B cell (primary cell): Measurements from ENCODE around the gene BDH2. TPM values are rescaled to one million over a fixed set of nuclear protein-coding genes. Genes with fewer than 3 reads are reported as not detected.

Source experiments
- ATAC-seq: fragments of 200-7000 bp; cut with Tn5 transposase; one replicate; pipeline ENCODE4 v1.10.0; 2021; ENCODE audit warnings: low read depth, mild to moderate bottlenecking, moderate number of reproducible peaks, moderate library complexity
- CTCF ChIA-PET: fragments of 350-600 bp; sonication (Branson Sonifier 250); formaldehyde crosslinking; loops from one replicate; lab custom pipeline; 2021; ENCODE audit warnings: antibody characterized with exemption, inconsistent platforms; lab: Charles Lee
- POLR2A ChIA-PET: fragments of 350-600 bp; sonication (Branson Sonifier 250); formaldehyde crosslinking; loops from one replicate; lab custom pipeline; 2021; ENCODE audit warnings: antibody characterized with exemption; lab: Charles Lee
- DNase-seq: peaks from one replicate; pipeline ENCODE4 v3.0.0; 2013
- H2AFZ ChIP-seq: 2 replicates; pipeline ENCODE4 v1.6.1; 2012; ENCODE audit warnings: mild to moderate bottlenecking, low read depth, low read length; ENCODE audit not compliant: insufficient read depth, poor library complexity, severe bottlenecking
- H3K27ac ChIP-seq, 2 donors: 1 replicate in 1 of 2; 2 replicates in 1 of 2; pipeline ENCODE4 v1.5.1; 2012 to 2013; ENCODE audit warnings: low read length in 2 of 2, mild to moderate bottlenecking in 2 of 2, moderate library complexity in 1 of 2
- H3K27me3 ChIP-seq, 4 experiments: fragments of 200-600 bp in 1 of 4; sonication (generic) in 1 of 4; replicated peaks in 1 of 4; 1 replicate in 2 of 4; 2 replicates in 2 of 4; pipeline versions ENCODE4 v1.6.1 to v1.7.0; 2013 to 2016; ENCODE audit warnings: low read length in 3 of 4, mild to moderate bottlenecking in 2 of 4, mixed read lengths in 1 of 4, moderate library complexity in 1 of 4; ENCODE audit not compliant: insufficient read depth in 4 of 4, control insufficient read depth in 3 of 4; ENCODE audit errors: control extremely low read depth in 1 of 4
- H3K36me3 ChIP-seq, 2 experiments: replicated peaks in 1 of 2; 1 replicate in 1 of 2; 2 replicates in 1 of 2; pipeline versions ENCODE4 v1.6.1 to v1.7.1; 2013; ENCODE audit warnings: low read length in 1 of 2; ENCODE audit not compliant: insufficient read depth in 2 of 2, control insufficient read depth in 1 of 2; ENCODE audit errors: control extremely low read depth in 1 of 2, extremely low read depth in 1 of 2
- H3K4me1 ChIP-seq, 2 donors: fragments of 200-600 bp in 1 of 2; sonication (generic) in 1 of 2; 1 replicate in 1 of 2; 2 replicates in 1 of 2; pipeline versions ENCODE4 v1.5.1 to v1.6.1; 2013 to 2017; ENCODE audit warnings: low read length in 2 of 2; ENCODE audit not compliant: control insufficient read depth in 2 of 2, insufficient read depth in 2 of 2
- H3K4me2 ChIP-seq: replicated peaks from 2 replicates; pipeline ENCODE3; 2012; ENCODE audit warnings: mild to moderate bottlenecking, low read depth, low read length; ENCODE audit not compliant: poor library complexity, severe bottlenecking
- H3K4me3 ChIP-seq, 5 experiments: fragments of 200-600 bp in 1 of 5; sonication (generic) in 1 of 5; 1 replicate in 3 of 5; 2 replicates in 2 of 5; pipeline versions ENCODE4 v1.5.1 to v1.7.0; 2011 to 2016; ENCODE audit warnings: low read length in 4 of 5, mild to moderate bottlenecking in 4 of 5, low read depth in 2 of 5, control low read depth in 1 of 5, moderate library complexity in 1 of 5; ENCODE audit not compliant: insufficient read depth in 1 of 5; ENCODE audit errors: control extremely low read depth in 1 of 5, extremely low read depth in 1 of 5
- H3K79me2 ChIP-seq: fragments of 200-600 bp; sonication (generic); one replicate; pipeline ENCODE4 v1.6.0; 2016; ENCODE audit warnings: low read length; ENCODE audit not compliant: control insufficient read depth, insufficient read depth
- H3K9ac ChIP-seq: fragments of 200-600 bp; sonication (generic); 2 replicates; pipeline ENCODE4 v1.6.1; 2017; ENCODE audit warnings: mild to moderate bottlenecking, low read length, moderate library complexity
- H3K9me3 ChIP-seq, 3 donors: one replicate each; pipeline versions ENCODE4 v1.6.1 to v1.7.1; 2013; ENCODE audit warnings: low read length in 2 of 3; ENCODE audit not compliant: control insufficient read depth in 2 of 3, insufficient read depth in 1 of 3; ENCODE audit errors: control extremely low read depth in 1 of 3
- H4K20me1 ChIP-seq: 2 replicates; pipeline ENCODE4 v1.6.0; 2012; ENCODE audit warnings: mild to moderate bottlenecking, low read length; ENCODE audit not compliant: insufficient read depth, control insufficient read depth, poor library complexity, severe bottlenecking
- H3K27ac Mint-ChIP-seq: one replicate; pipeline ENCODE4 v1.8.0; 2021; ENCODE audit warnings: mixed read lengths
- H3K27me3 Mint-ChIP-seq: one replicate; pipeline ENCODE4 v1.8.0; 2021; ENCODE audit warnings: mixed read lengths
- H3K4me1 Mint-ChIP-seq: one replicate; pipeline ENCODE4 v1.8.0; 2021; ENCODE audit warnings: mixed read lengths
- H3K4me3 Mint-ChIP-seq: one replicate; pipeline ENCODE4 v1.8.0; 2021; ENCODE audit warnings: mixed read lengths
- H3K9me3 Mint-ChIP-seq: one replicate; pipeline ENCODE4 v1.8.0; 2022; ENCODE audit warnings: mixed read lengths; ENCODE audit not compliant: insufficient read depth
- CTCF ChIP-seq: fragments of 200-600 bp; IDR thresholded peaks from one replicate; pipeline ENCODE4 v1.8.0; 2022; ENCODE audit warnings: antibody characterized with exemption, mild to moderate bottlenecking
- EZH2 ChIP-seq: IDR thresholded peaks from 2 replicates; pipeline ENCODE4 v1.6.1; 2012; ENCODE audit warnings: borderline replicate concordance, low read depth, mild to moderate bottlenecking, moderate library complexity, low read length; ENCODE audit not compliant: insufficient read depth, poor library complexity, severe bottlenecking
- WGBS: methylation state at CpG from one replicate; pipeline ENCODE4 v1.1.5; 2013; ENCODE audit warnings: missing lambda C conversion rate; ENCODE audit not compliant: insufficient coverage; 5-methylcytosine and 5-hydroxymethylcytosine counted together
- intact Hi-C: fragments of 100-400 bp; cut with micrococcal nuclease; formaldehyde crosslinking; loops from one replicate; pipeline ENCODE4 v1.10.0; 2022
- polyA plus RNA-seq: library from polyadenylated mRNA; depleted of rRNA; stranded (reverse); fragments of >200 nt; gene quantifications from 2 replicates; pipeline ENCODE4 v1.2.3, GENCODE V29; 2012
- total RNA-seq, 2 donors: library from RNA; stranded (reverse); fragments of 120-200 nt in 1 of 2; gene quantifications; 1 replicate in 1 of 2; 2 replicates in 1 of 2; pipeline versions ENCODE4 v1.2.3 to v1.2.4, GENCODE V29; 2013 to 2022

The BDH2 gene
- total and polyA plus RNA-seq, 2 donors (not counting 1 experiment from before 2014, with no cell fraction given), result 8.8 to 9.1 TPM

GRCh38 chr4:103052779-103053178, 46.9 kb downstream of the BDH2 start:
- intact Hi-C loops, result no loop called here
- Histone ChIP-seq H3K27ac (no peak overlapping the region), H3K36me3 (no peaks in the 10 kb centered on the region), H3K9me3 (peaks cover 0 to 7% (median 1%) of the 10 kb centered on the region in 3 donors), H3K79me2 (no peaks in the 10 kb centered on the region), H4K20me1 (no peaks in the 10 kb centered on the region), H2AFZ (no peak overlapping the region), H3K4me3 (no peak overlapping the region), H3K27me3 (no peaks in the 10 kb centered on the region), H3K9ac (no peak overlapping the region), H3K4me2 (no peak overlapping the region), H3K4me1 (no peaks in the 10 kb centered on the region)
- Mint-ChIP-seq H3K4me3 (no peak overlapping the region), H3K9me3 (no peaks in the 10 kb centered on the region), H3K27me3 (no peaks in the 10 kb centered on the region), H3K27ac (no peak overlapping the region), H3K4me1 (no peaks in the 10 kb centered on the region)
- TF ChIP-seq CTCF (no peak), EZH2 (no peak)
- POLR2A ChIA-PET, result interaction anchor here (0.7 kb wide), 1 partner anchor 19 kb away, joined by 5 read pairs; no protein-coding TSS in a partner anchor
- CTCF ChIA-PET, result interaction anchor here (0.8 to 1.0 kb wide), 2 partner anchors 38 to 39 kb away, joined by 3 to 5 read pairs; no protein-coding TSS in a partner anchor
- DNase-seq (no peak), ATAC-seq (no peak)
- 100% methylated on average over 2 of the region's 3 CpGs for WGBS

GRCh38 chr4:103052145-103052544, 47.5 kb downstream of the BDH2 start:
- peaks cover 0 to 7% (median 1%) of the 10 kb centered on the region in 3 donors for H3K9me3 ChIP-seq
- no peaks in the 10 kb centered on the region for H4K20me1 ChIP-seq
- ChIA-PET CTCF (interaction anchor here (0.8 to 1.0 kb wide), 2 partner anchors 39 to 40 kb away, joined by 3 to 5 read pairs; no protein-coding TSS in a partner anchor), POLR2A (interaction anchor here (0.5 to 0.7 kb wide), 2 partner anchors 20 to 1757 kb away, joined by 5 read pairs; no protein-coding TSS in a partner anchor)
- no peaks in the 10 kb centered on the region for H3K9me3 Mint-ChIP-seq
- no peaks in the 10 kb centered on the region for H3K36me3 ChIP-seq
- DNase-seq (no peak), ATAC-seq (no peak)
- no peak for TF ChIP-seq CTCF
- no peak for TF ChIP-seq EZH2
- no peak overlapping the region for H2AFZ ChIP-seq
- H3K79me2 ChIP-seq, result no peaks in the 10 kb centered on the region
- H3K27ac Mint-ChIP-seq, result no peak overlapping the region
- H3K9ac ChIP-seq, result no peak overlapping the region
- H3K4me1 ChIP-seq, result no peaks in the 10 kb centered on the region
- no peak overlapping the region for H3K4me3 ChIP-seq
- WGBS, result no CpG with 5 or more reads among the region's 3 CpGs
- no peaks in the 10 kb centered on the region for H3K27me3 Mint-ChIP-seq
- no peaks in the 10 kb centered on the region for H3K4me1 Mint-ChIP-seq
- H3K4me3 Mint-ChIP-seq, result no peak overlapping the region
- intact Hi-C loops, result no loop called here
- no peaks in the 10 kb centered on the region for H3K27me3 ChIP-seq
- H3K4me2 ChIP-seq, result no peak overlapping the region
- no peak overlapping the region for H3K27ac ChIP-seq
